T1000 (cell line): ENCODE measurements around the gene BBC3.
A peak's percentile ranks its signal among the peaks of the same experiment; 100 is the strongest.
"Not testable (repeated sequence)": the region's sequence is repeated elsewhere in the genome, so short reads cannot be mapped to it uniquely, and the experiment has no call there.

Source experiments
- DNase-seq: peaks from one replicate; lab custom pipeline; 2025; ENCODE audit warnings: mixed read lengths; lab: John Stamatoyannopoulos, UW

The BBC3 gene

GRCh38 chr19:47258434-47258833 is 27.4 kb upstream of the BBC3 start:
- DNase-seq: no peak

GRCh38 chr19:47257411-47258169 is 26.6 kb upstream of the BBC3 start:
- no peak for DNase-seq

GRCh38 chr19:47256693-47257410 is 25.9 kb upstream of the BBC3 start:
- DNase-seq: peak; percentile 100

- no peak for DNase-seq
Observed at GRCh38 chr19:47255879-47256692, 25.1 kb upstream of the BBC3 start, which contains the start of gene CCDC9. Gene CCDC9 (plus strand): TSS chr19:47256525. CDS start chr19:47258401, 1,876 bp downstream.

GRCh38 chr19:47253970-47254369 is 23.0 kb upstream of the BBC3 start:
- no peak for DNase-seq

- peak; percentile 44 for DNase-seq
Observed at GRCh38 chr19:47253467-47253881, 22.5 kb upstream of the BBC3 start.

GRCh38 chr19:47253016-47253415 is 22.0 kb upstream of the BBC3 start:
- DNase-seq: not testable (repeated sequence)

- DNase-seq: peak; percentile 54
Observed at GRCh38 chr19:47247308-47247990, 16.4 kb upstream of the BBC3 start.

GRCh38 chr19:47243776-47244547 is 13.0 kb upstream of the BBC3 start:
- peak; percentile 95 for DNase-seq

GRCh38 chr19:47243364-47243775 is 12.4 kb upstream of the BBC3 start:
- no peak for DNase-seq

GRCh38 chr19:47241919-47242577 is 11.0 kb upstream of the BBC3 start:
- no peak for DNase-seq

- DNase-seq: peak; percentile 57
Observed at GRCh38 chr19:47240996-47241918, 10.3 kb upstream of the BBC3 start.

GRCh38 chr19:47240556-47240955 is 9.6 kb upstream of the BBC3 start:
- DNase-seq: no peak

GRCh38 chr19:47239610-47240296 is 8.8 kb upstream of the BBC3 start:
- peak; percentile 52 for DNase-seq

GRCh38 chr19:47239152-47239551 is 8.2 kb upstream of the BBC3 start:
- no peak for DNase-seq

- no peak for DNase-seq
Observed at GRCh38 chr19:47236072-47236675, 5.2 kb upstream of the BBC3 start.

- peak; percentile 13 for DNase-seq
Observed at GRCh38 chr19:47232422-47233211, 1.6 kb upstream of the BBC3 start.
